Hypothalamus (tissue), 51 donors: Measurements from ENCODE around the gene UPF2.

Experiments
- DNase-seq, 51 donors: peaks; one replicate each; lab custom pipeline; 2025; lab: John Stamatoyannopoulos, UW

The UPF2 gene

GRCh38 chr10:11870461-11870780, 172.2 kb downstream of the UPF2 start:
- no peak for DNase-seq
